Upper lobe of left lung (tissue), 6 donors: ENCODE measurements around the gene RGS11. TPM values are rescaled to one million over a fixed set of nuclear protein-coding genes. Genes with fewer than 3 reads are reported as not detected.

ENCODE experiments used
- ATAC-seq, 2 donors: fragments of 200-7000 bp; cut with Tn5 transposase; one replicate each; pipeline ENCODE4 v1.9.1; 2022; ENCODE audit warnings: mild to moderate bottlenecking in 2 of 2, moderate library complexity in 2 of 2; ENCODE audit not compliant: low FRiP score in 2 of 2
- DNase-seq, 2 donors: peaks; one replicate each; pipeline ENCODE4 v3.0.0-alpha.2; 2019 to 2020
- H3K27ac ChIP-seq, 4 donors: fragments of 200-600 bp; sonication (generic); one replicate each; pipeline ENCODE4 v1.5.1; 2016 to 2019
- H3K27me3 ChIP-seq, 4 donors: fragments of 200-600 bp; sonication (generic); one replicate each; pipeline ENCODE4 v1.5.1; 2017 to 2019
- H3K36me3 ChIP-seq, 4 donors: fragments of 200-600 bp; sonication (generic); one replicate each; pipeline ENCODE4 v1.5.1; 2016 to 2019
- H3K4me1 ChIP-seq, 4 donors: fragments of 200-600 bp; sonication (generic); one replicate each; pipeline ENCODE4 v1.5.1; 2018 to 2019
- H3K4me3 ChIP-seq, 4 donors: fragments of 200-600 bp; sonication (generic); one replicate each; pipeline ENCODE4 v1.5.1; 2017 to 2019; ENCODE audit warnings: mild to moderate bottlenecking in 2 of 4, moderate library complexity in 1 of 4
- H3K9me3 ChIP-seq, 4 donors: fragments of 200-600 bp; sonication (generic); one replicate each; pipeline ENCODE4 v1.5.1; 2018 to 2019
- EP300 ChIP-seq, 4 donors: sonication (generic); formaldehyde crosslinking; IDR thresholded peaks; one replicate each; pipeline ENCODE4 v1.5.1; 2017; ENCODE audit warnings: antibody characterized with exemption in 4 of 4, control low read depth in 2 of 4
- POLR2A ChIP-seq, 4 donors: fragments of 450-650 bp; IDR thresholded peaks; one replicate each; pipeline ENCODE4 v1.5.1; 2016 to 2017; ENCODE audit warnings: antibody characterized with exemption in 4 of 4, mild to moderate bottlenecking in 2 of 4
- POLR2AphosphoS5 ChIP-seq, 2 donors: sonication (generic); formaldehyde crosslinking; IDR thresholded peaks; one replicate each; pipeline ENCODE4 v1.5.1; 2017; ENCODE audit warnings: antibody characterized with exemption in 2 of 2
- WGBS, 2 donors: methylation state at CpG; one replicate each; pipeline ENCODE4 v1.1.5; 2017 to 2018; 5-methylcytosine and 5-hydroxymethylcytosine counted together
- total RNA-seq, 6 donors: library from RNA; depleted of rRNA in 4 of 6; stranded (reverse); fragments of >200 nt in 4 of 6; gene quantifications; one replicate each; pipeline versions ENCODE4 v1.1.0 to v1.2.1, GENCODE V29; 2016 to 2021
- TF ChIP-seq, protein P1 (sequence below), 6 experiments: fragments of 450-650 bp in 4 of 6; fragments of 200-600 bp in 2 of 6; sonication (generic) in 2 of 6; IDR thresholded peaks; one replicate each; pipeline ENCODE4 v1.5.1; 2016 to 2019; ENCODE audit warnings: antibody characterized with exemption in 6 of 6
- donor health status: DM: no; HTN: no; CAD: no; lungs with moderate emphysema.
- donor health status: DM: no; HTN: yes; CAD: no; lungs with severe emphysema.

The RGS11 gene
- total RNA-seq, 6 donors from 2014 or later = 1.9 to 16.8 (median 5.5) TPM

DNA sequence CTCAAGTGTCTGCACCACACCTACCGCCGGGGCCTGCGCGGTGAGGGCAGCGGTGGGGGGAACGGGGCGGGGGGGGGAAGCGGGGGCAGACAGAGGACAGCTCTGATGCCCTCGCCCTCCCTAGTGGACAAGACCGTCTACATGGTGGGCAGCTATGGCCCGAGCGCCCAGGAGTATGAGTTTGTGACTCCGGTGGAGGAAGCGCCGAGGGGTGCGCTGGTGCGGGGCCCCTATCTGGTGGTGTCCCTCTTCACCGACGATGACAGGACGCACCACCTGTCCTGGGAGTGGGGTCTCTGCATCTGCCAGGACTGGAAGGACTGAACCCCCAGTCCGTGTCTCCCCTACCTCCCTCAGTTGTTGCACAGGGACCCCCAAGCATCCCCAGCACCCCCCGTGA is 6.7 kb upstream of the RGS11 start:
- Histone ChIP-seq H3K4me1 (peaks cover 6 to 24% (median 7%) of the 10 kb centered on the region in 4 donors), H3K36me3 (peaks cover 0 to 12% (median 5%) of the 10 kb centered on the region in 4 donors)

DNA sequence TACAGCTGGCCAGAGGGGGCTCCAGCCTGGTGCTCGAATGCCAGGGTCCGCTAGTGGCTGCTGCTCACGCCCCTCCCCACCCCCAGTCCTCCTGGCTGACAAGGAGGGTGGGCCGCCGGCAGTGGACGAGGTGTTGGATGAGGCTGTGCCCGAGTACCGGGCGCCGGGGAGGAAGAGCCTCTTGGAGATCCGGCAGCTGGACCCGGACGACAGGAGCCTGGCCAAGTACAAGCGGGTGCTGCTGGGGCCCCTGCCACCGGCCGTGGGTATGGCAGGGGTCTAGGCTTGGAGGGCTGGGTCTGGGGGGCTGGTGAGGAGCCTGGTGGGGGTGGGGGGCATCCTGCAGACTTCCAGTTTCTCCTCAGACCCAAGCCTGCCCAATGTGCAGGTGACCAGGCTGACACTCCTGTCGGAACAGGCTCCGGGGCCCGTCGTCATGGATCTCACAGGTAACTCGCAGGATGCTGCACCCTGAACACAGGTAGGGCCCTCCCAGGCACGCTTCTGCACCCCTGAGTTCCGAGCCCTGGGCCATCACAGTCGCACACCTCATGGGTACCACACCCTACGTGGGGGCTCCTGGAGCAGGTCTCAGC is 6.0 kb upstream of the RGS11 start:
- TF ChIP-seq, protein P1, sequence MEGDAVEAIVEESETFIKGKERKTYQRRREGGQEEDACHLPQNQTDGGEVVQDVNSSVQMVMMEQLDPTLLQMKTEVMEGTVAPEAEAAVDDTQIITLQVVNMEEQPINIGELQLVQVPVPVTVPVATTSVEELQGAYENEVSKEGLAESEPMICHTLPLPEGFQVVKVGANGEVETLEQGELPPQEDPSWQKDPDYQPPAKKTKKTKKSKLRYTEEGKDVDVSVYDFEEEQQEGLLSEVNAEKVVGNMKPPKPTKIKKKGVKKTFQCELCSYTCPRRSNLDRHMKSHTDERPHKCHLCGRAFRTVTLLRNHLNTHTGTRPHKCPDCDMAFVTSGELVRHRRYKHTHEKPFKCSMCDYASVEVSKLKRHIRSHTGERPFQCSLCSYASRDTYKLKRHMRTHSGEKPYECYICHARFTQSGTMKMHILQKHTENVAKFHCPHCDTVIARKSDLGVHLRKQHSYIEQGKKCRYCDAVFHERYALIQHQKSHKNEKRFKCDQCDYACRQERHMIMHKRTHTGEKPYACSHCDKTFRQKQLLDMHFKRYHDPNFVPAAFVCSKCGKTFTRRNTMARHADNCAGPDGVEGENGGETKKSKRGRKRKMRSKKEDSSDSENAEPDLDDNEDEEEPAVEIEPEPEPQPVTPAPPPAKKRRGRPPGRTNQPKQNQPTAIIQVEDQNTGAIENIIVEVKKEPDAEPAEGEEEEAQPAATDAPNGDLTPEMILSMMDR (IDR thresholded peaks at IDR 0.05) = no peak
- TF ChIP-seq POLR2AphosphoS5 (IDR thresholded peaks at IDR 0.05) (no peak), POLR2A (IDR thresholded peaks at IDR 0.05) (no peak), EP300 (IDR thresholded peaks at IDR 0.05) (no peak)
- 30 to 39% methylated on average over 2 to 25 of the region's 25 CpGs for WGBS, 2 donors
- no peaks in the 10 kb centered on the region for H3K9me3 ChIP-seq
- H3K27me3 ChIP-seq = peaks cover 2 to 29% (median 18%) of the 10 kb centered on the region in 4 donors
- H3K36me3 ChIP-seq = peaks cover 0 to 4% (median 0%) of the 10 kb centered on the region in 4 donors
- peak in 1 of 2 donors; percentile 69 for DNase-seq
- H3K4me1 ChIP-seq = peaks cover 6 to 24% (median 7%) of the 10 kb centered on the region in 4 donors
- H3K4me3 ChIP-seq = no peak overlapping the region
- H3K27ac ChIP-seq = no peak overlapping the region
- peak in 1 of 2 donors; percentile 4 for ATAC-seq

More for the DNA sequence above, 6.7 kb upstream of the RGS11 start:
- peak in 1 of 2 donors; percentile 42 for DNase-seq
- Histone ChIP-seq H3K9me3 (no peaks in the 10 kb centered on the region), H3K27me3 (peaks cover 2 to 29% (median 18%) of the 10 kb centered on the region in 4 donors), H3K4me3 (no peak overlapping the region), H3K27ac (no peak overlapping the region)
- ATAC-seq = no peak
- no peak for TF ChIP-seq EP300 (IDR thresholded peaks at IDR 0.05)
- no peak for TF ChIP-seq POLR2AphosphoS5 (IDR thresholded peaks at IDR 0.05)
- no peak for TF ChIP-seq POLR2A (IDR thresholded peaks at IDR 0.05)
- TF ChIP-seq, protein P1 (IDR thresholded peaks at IDR 0.05) = no peak
- WGBS, 2 donors = 81 to 82% methylated on average over 9 to 21 of the region's 22 CpGs

DNA sequence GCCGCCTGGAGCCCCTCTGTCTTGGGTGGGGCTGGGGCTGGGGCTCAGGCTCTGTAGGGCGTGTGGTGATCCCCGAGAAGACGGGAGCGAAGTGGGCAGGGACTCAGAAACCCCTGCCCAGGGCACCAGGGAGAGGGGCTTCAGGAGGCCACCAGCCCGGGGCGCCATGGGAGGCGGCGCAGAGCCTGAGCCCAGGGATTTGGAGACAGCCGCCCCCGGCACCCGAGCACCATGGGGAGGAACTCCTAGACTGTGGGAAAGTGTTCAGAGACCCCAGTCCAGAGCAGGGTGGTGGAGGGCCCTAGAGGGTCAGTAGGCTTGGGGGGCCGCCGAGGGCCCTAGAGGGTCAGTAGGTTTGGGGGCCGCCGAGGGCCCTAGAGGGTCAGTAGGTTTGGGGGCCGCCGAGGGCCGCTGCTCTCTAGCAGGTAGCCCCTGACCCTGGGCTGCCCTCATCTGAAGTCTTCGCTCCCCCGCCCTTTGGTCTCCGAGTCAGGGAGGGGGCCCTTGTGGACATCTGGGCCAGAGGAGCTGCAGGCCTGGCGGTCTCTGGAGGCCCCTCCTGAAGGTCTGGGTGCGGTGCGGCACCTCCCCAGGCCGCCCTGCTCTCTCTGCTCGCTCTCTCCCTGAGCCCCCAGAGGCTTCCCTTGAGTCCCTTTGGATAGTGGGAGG is 5.4 kb upstream of the RGS11 start:
- H3K27me3 ChIP-seq = peaks cover 2 to 29% (median 19%) of the 10 kb centered on the region in 4 donors
- no peak overlapping the region for H3K27ac ChIP-seq
- peaks cover 8 to 28% (median 10%) of the 10 kb centered on the region in 4 donors for H3K4me1 ChIP-seq
- DNase-seq (peak in 1 of 2 donors; percentile 75), ATAC-seq (no peak)
- no peaks in the 10 kb centered on the region for H3K9me3 ChIP-seq
- peak overlapping the region in 3 of 4 donors; percentile 23 to 33 (median 32) for H3K4me3 ChIP-seq
- 30 to 64% methylated on average over 4 to 10 of the region's 27 CpGs for WGBS, 2 donors
- TF ChIP-seq POLR2A (IDR thresholded peaks at IDR 0.05) (no peak), EP300 (IDR thresholded peaks at IDR 0.05) (no peak)
- no peaks in the 10 kb centered on the region for H3K36me3 ChIP-seq

DNA sequence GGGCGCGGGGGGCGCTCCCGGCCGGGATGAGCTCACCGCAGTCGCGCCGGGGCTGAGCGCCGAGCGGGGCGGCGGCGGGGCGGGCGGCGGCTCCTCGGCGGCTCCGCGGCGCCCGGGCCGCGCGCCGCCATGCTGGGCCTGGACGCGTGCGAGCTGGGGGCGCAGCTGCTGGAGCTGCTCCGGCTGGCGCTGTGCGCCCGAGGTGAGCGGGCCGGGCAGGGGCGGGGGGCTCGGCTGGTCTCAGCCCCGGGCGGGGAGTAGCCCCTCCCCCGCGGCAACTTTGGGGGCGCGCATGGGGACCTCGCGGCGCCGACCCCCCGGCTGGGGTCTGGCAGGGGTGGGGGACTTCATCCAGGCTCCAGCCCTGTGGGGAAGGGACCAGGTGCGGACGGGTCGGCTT is 4.8 kb upstream of the RGS11 start, which contains the start of gene ARHGDIG:
Gene ARHGDIG (plus strand): TSS at position 40 of the 400 bp plus-strand sequence. CDS start 90 bp downstream, at position 130.
- H3K9me3 ChIP-seq = no peaks in the 10 kb centered on the region
- peaks cover 2 to 34% (median 20%) of the 10 kb centered on the region in 4 donors for H3K27me3 ChIP-seq
- H3K4me3 ChIP-seq = peak within 1 kb of the TSS in 3 of 4 donors; percentile 23 to 33 (median 32)
- 0% methylated on average over 2 to 4 of the region's 54 CpGs for WGBS, 2 donors
- TF ChIP-seq, protein P1 (IDR thresholded peaks at IDR 0.05) = no peak
- TF ChIP-seq POLR2AphosphoS5 (IDR thresholded peaks at IDR 0.05) = no peak
- no peak for TF ChIP-seq EP300 (IDR thresholded peaks at IDR 0.05)
- no peak for TF ChIP-seq POLR2A (IDR thresholded peaks at IDR 0.05)
- DNase-seq (peak in 1 of 2 donors; percentile 77), ATAC-seq (no peak)
- H3K4me1 ChIP-seq = peaks cover 11 to 33% (median 13%) of the 10 kb centered on the region in 4 donors
- no peak within 1 kb of the TSS for H3K27ac ChIP-seq
- no peaks in the 10 kb centered on the region for H3K36me3 ChIP-seq

DNA sequence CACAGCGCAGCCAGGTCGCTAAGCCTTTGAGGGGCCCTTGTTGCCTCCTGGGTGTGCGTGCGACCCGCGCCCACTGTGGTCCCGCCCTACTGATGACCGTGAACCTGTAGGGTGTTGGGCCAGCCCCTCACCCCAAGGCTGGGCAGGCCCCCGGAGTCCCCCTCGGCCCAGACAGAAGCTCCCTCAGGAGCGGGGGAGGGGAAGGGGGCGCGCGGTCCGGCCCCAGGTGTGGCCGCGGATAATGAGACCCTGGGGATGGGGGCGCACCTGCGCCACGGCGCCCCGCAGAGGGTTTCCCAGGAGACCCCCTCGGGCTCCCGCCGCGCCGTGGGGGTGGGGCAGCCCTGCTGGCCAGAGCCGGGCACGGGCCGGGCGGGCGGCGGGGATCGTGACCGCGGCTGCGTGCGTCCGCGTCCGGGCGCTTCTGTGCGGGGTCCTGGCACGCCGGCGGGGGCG is 4.3 kb upstream of the RGS11 start:
- Histone ChIP-seq H3K4me1 (peaks cover 15 to 39% (median 17%) of the 10 kb centered on the region in 4 donors), H3K9me3 (no peaks in the 10 kb centered on the region), H3K4me3 (peak overlapping the region in 3 of 4 donors; percentile 17 to 27 (median 18)), H3K36me3 (no peaks in the 10 kb centered on the region), H3K27me3 (peaks cover 2 to 39% (median 22%) of the 10 kb centered on the region in 4 donors), H3K27ac (no peak overlapping the region)
- no peak for ATAC-seq
- peak in 1 of 2 donors; percentile 83 for DNase-seq
- no peak for TF ChIP-seq POLR2A (IDR thresholded peaks at IDR 0.05)
- TF ChIP-seq, protein P1 (IDR thresholded peaks at IDR 0.05) = no peak
- no peak for TF ChIP-seq POLR2AphosphoS5 (IDR thresholded peaks at IDR 0.05)
- TF ChIP-seq EP300 (IDR thresholded peaks at IDR 0.05) = no peak
- WGBS, 2 donors = 44% methylated on average over 11 of the region's 47 CpGs; no CpG with 5 or more reads in 1 of the 2 donors
